ENCODE data around the gene JPH3.

The JPH3 gene

GRCh38 chr16:87601401-87601981 is 817 bp upstream of the JPH3 start:
- no peak for DNase-seq (ENCODE audit: low read depth, low spot score)

- no peak for DNase-seq (ENCODE audit: low read depth, low spot score)
These were observed 744 bp downstream of the JPH3 start for GRCh38 chr16:87602821-87603683.

GRCh38 chr16:87603684-87604633 is 1.7 kb downstream of the JPH3 start:
- DNase-seq (ENCODE audit: low read depth, low spot score) = no peak

GRCh38 chr16:87604634-87605111 is 2.4 kb downstream of the JPH3 start:
- DNase-seq (ENCODE audit: low read depth, low spot score) = no peak

- no peak for DNase-seq (ENCODE audit: low read depth, low spot score)
These were observed 4.9 kb downstream of the JPH3 start for GRCh38 chr16:87607223-87607622.

GRCh38 chr16:87607871-87608270 is 5.6 kb downstream of the JPH3 start:
- DNase-seq (ENCODE audit: low read depth, low spot score) = no peak

GRCh38 chr16:87608400-87608985 is 6.2 kb downstream of the JPH3 start:
- DNase-seq (ENCODE audit: low read depth, low spot score) = no peak

GRCh38 chr16:87610026-87610425 is 7.7 kb downstream of the JPH3 start:
- DNase-seq (ENCODE audit: low read depth, low spot score) = no peak

GRCh38 chr16:87611456-87611855 is 9.1 kb downstream of the JPH3 start:
- no peak for DNase-seq (ENCODE audit: low read depth, low spot score)

GRCh38 chr16:87613961-87614360 is 11.7 kb downstream of the JPH3 start:
- DNase-seq (ENCODE audit: low read depth, low spot score) = no peak

- DNase-seq (ENCODE audit: low read depth, low spot score) = no peak
These were observed 13.3 kb downstream of the JPH3 start for GRCh38 chr16:87615621-87616041.

GRCh38 chr16:87616556-87616955 is 14.2 kb downstream of the JPH3 start:
- no peak for DNase-seq (ENCODE audit: low read depth, low spot score)

GRCh38 chr16:87618216-87618615 is 15.9 kb downstream of the JPH3 start:
- DNase-seq (ENCODE audit: low read depth, low spot score) = no peak

- DNase-seq (ENCODE audit: low read depth, low spot score) = no peak
These were observed 17.3 kb downstream of the JPH3 start for GRCh38 chr16:87619360-87620200.

- DNase-seq (ENCODE audit: low read depth, low spot score) = no peak
These were observed 17.8 kb downstream of the JPH3 start for GRCh38 chr16:87620201-87620495.

GRCh38 chr16:87621550-87621829 is 19.2 kb downstream of the JPH3 start:
- DNase-seq (ENCODE audit: low read depth, low spot score) = no peak

GRCh38 chr16:87621976-87622713 is 19.8 kb downstream of the JPH3 start:
- no peak for DNase-seq (ENCODE audit: low read depth, low spot score)

GRCh38 chr16:87622756-87623319 is 20.5 kb downstream of the JPH3 start:
- no peak for DNase-seq (ENCODE audit: low read depth, low spot score)

- DNase-seq (ENCODE audit: low read depth, low spot score) = no peak
These were observed 23.0 kb downstream of the JPH3 start for GRCh38 chr16:87625241-87625797.

- DNase-seq (ENCODE audit: low read depth, low spot score) = no peak
These were observed 24.1 kb downstream of the JPH3 start for GRCh38 chr16:87626401-87626800.
